SK-N-SH (cell line): ENCODE measurements around the gene SMYD3.

Experiments
- CTCF ChIP-seq: fragments of 200-600 bp; sonication (generic); IDR thresholded peaks from 2 replicates; pipeline ENCODE4 v1.6.1; 2017; ENCODE audit warnings: antibody characterized with exemption, mild to moderate bottlenecking, moderate library complexity
- EZH2phosphoT487 ChIP-seq: fragments of 200-600 bp; sonication (generic); IDR thresholded peaks from 2 replicates; pipeline ENCODE4 v1.6.1; 2017; ENCODE audit warnings: low read depth, mixed run types, mild to moderate bottlenecking, antibody characterized with exemption, moderate library complexity, borderline replicate concordance
- POLR2AphosphoS5 ChIP-seq: IDR thresholded peaks from 2 replicates; pipeline ENCODE4 v1.6.1; 2012; ENCODE audit warnings: low read depth, low read length
- SIN3A ChIP-seq: IDR thresholded peaks from 2 replicates; pipeline ENCODE4 v1.6.1; 2012; ENCODE audit warnings: low read depth, mild to moderate bottlenecking, low read length, moderate library complexity, borderline replicate concordance

DNA sequence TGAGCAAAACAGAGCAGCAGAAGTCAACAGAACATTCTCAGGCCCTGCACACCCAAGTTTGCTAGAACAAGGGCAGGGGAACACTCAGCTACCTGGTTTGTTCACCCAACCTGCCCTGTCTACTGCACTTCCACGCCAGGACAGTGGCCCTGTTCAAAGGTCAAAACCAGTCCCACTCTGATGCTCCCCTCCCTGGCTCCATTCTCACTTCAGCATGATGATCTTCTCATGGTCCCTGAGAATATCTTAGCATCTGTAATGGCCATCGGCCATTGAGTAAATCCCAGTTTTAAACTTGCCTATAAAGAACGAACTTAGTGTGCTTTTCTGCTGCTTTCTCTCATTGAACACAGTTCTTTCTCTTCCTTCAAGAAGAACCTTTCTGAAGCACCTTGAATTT lies 293.6 kb downstream of the SMYD3 start:
- TF ChIP-seq SIN3A, result no peak
- no peak for TF ChIP-seq CTCF
- no peak for TF ChIP-seq POLR2AphosphoS5
- TF ChIP-seq EZH2phosphoT487, result no peak
